ENCODE results near the gene FOXF1. TPM values are rescaled to one million over a fixed set of nuclear protein-coding genes. Genes with fewer than 3 reads are reported as not detected.

Gene FOXF1
- total and polyA plus RNA-seq, 7 experiments from 2014 or later = not detected

GRCh38 chr16:86517652-86518258 is 7.4 kb downstream of the FOXF1 start:
- H3K4me1 Mint-ChIP-seq = peaks cover 0 to 13% (median 8%) of the 10 kb centered on the region in 7 donors
- no peak for DNase-seq
- CTCF ChIA-PET = interaction anchor here (1.0 to 1.3 kb wide), 2 partner anchors 175 to 176 kb away, joined by 4 read pairs; no protein-coding TSS in a partner anchor
- H3K36me3 ChIP-seq (ENCODE audit: control insufficient read depth in 2 of 3, insufficient read depth in 3 of 3, low read length in 3 of 3) = no peaks in the 10 kb centered on the region
- peaks cover 0 to 3% of the 10 kb centered on the region in 2 donors for H3K4me1 ChIP-seq (ENCODE audit: control insufficient read depth in 2 of 2, insufficient read depth in 2 of 2, low read length in 2 of 2)
- H3K9me3 Mint-ChIP-seq = peaks cover 0 to 1% (median 0%) of the 10 kb centered on the region in 11 donors
- H3K27me3 ChIP-seq (ENCODE audit: control insufficient read depth in 2 of 2, insufficient read depth in 2 of 2, low read length in 2 of 2) = peaks cover 0 to 19% of the 10 kb centered on the region in 2 donors
- H3K27ac ChIP-seq (ENCODE audit: low read depth, low read length) = no peak overlapping the region
- peaks cover 0 to 4% (median 0%) of the 10 kb centered on the region in 5 donors for H3K36me3 Mint-ChIP-seq
- peaks cover 51 to 69% (median 68%) of the 10 kb centered on the region in 5 donors for H3K27me3 Mint-ChIP-seq
- no peak for ATAC-seq
- no peak overlapping the region for H3K4me3 Mint-ChIP-seq
- POLR2A ChIA-PET = interaction anchor here (0.6 kb wide), 1 partner anchor 106 kb away, joined by 3 read pairs; no protein-coding TSS in a partner anchor
- no peak overlapping the region for H3K4me3 ChIP-seq (ENCODE audit: low read length)
- no peak overlapping the region for H3K27ac Mint-ChIP-seq
- no peaks in the 10 kb centered on the region for H3K9me3 ChIP-seq (ENCODE audit: control insufficient read depth in 2 of 3, low read length in 3 of 3)
- intact Hi-C loops (cut with micrococcal nuclease) = no loop called here

DNA sequence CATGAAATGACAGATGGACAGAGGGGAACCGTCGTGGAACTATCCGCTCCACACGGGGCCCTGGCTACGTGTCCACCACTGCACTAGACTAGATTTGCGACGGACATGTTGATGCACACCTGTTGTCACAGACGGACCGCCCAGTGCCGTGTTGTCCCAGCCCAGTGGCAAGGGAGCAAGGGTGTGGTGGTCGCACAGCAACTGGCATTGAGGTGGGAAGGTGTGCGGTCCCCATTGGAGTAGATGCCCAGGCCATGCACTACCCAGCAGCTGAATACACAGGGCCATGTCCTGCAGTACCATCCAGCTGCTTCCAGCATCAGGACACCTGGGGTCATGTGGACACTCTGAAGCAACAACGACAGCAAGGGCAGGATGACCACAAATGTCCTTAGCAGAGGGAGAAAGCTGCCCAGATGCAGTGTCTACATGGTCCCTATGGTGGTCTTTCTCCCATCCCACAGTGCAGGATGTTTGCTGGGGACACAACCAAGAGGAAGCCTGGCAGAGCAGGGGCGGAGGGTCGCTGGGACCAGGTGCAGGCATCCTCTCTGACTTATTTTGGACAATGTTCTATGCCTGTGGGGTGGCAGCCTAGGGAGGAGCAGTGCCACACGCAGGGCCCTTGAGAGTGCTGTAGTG is 8.8 kb downstream of the FOXF1 start:
- Histone ChIP-seq H3K27ac (ENCODE audit: low read depth, low read length) (no peak overlapping the region), H3K9me3 (ENCODE audit: control insufficient read depth in 2 of 3, low read length in 3 of 3) (no peaks in the 10 kb centered on the region), H3K27me3 (ENCODE audit: control insufficient read depth in 2 of 2, insufficient read depth in 2 of 2, low read length in 2 of 2) (peaks cover 0 to 15% of the 10 kb centered on the region in 2 donors), H3K4me1 (ENCODE audit: control insufficient read depth in 2 of 2, insufficient read depth in 2 of 2, low read length in 2 of 2) (peaks cover 0 to 3% of the 10 kb centered on the region in 2 donors), H3K36me3 (ENCODE audit: control insufficient read depth in 2 of 3, insufficient read depth in 3 of 3, low read length in 3 of 3) (no peaks in the 10 kb centered on the region), H3K4me3 (ENCODE audit: low read length) (no peak overlapping the region)
- CTCF ChIA-PET = interaction anchor here (0.7 to 1.3 kb wide), 2 partner anchors 37 to 178 kb away, joined by 3 to 4 read pairs; no protein-coding TSS in a partner anchor
- ATAC-seq (no peak), DNase-seq (no peak)
- Mint-ChIP-seq H3K27ac (peak overlapping the region in 1 of 9 donors; percentile 48), H3K27me3 (peaks cover 37 to 56% (median 55%) of the 10 kb centered on the region in 5 donors), H3K9me3 (peaks cover 0 to 3% (median 0%) of the 10 kb centered on the region in 11 donors), H3K36me3 (peaks cover 0 to 4% (median 0%) of the 10 kb centered on the region in 5 donors), H3K4me1 (peaks cover 0 to 9% (median 3%) of the 10 kb centered on the region in 7 donors), H3K4me3 (peak overlapping the region in 3 of 10 donors; percentile 17 to 32 (median 22))
- intact Hi-C loops (cut with micrococcal nuclease) = no loop called here
- POLR2A ChIA-PET = no interaction called here

DNA sequence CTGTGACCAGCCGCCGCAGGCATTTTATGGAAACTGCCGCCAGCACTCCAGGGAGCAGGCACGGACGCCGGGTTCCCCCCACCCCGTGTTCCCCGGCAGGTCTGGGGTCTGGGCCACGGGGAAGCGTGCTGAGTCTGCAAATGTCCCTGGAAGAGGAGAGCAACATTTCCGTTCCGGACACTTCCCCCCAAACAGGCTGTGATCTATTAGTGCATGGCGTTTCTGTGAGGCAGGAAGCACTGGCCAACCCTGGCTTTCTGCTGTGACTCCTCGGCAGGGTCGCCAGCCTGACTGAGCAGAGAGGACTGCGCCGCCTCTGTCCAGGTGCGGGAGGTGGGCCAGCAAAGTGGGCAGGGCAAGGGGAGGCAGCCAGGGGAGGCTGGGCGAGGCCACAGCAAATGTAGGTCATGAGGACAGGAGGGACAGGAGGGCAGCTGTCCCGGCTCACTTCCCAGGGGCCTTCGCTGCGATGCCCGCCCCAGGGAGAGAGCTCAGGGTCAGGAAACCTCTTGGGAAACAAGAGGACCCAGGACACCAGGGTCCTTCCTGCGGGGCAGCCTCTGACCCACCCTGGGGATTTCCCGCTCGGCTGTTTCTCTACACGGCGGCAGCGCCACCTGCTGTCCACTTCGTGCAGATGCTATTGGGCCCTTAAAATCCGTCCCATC is 9.5 kb downstream of the FOXF1 start:
- peaks cover 0 to 15% of the 10 kb centered on the region in 2 donors for H3K27me3 ChIP-seq (ENCODE audit: control insufficient read depth in 2 of 2, insufficient read depth in 2 of 2, low read length in 2 of 2)
- H3K4me1 ChIP-seq (ENCODE audit: control insufficient read depth in 2 of 2, insufficient read depth in 2 of 2, low read length in 2 of 2) = peaks cover 0 to 3% of the 10 kb centered on the region in 2 donors
- ChIA-PET CTCF (interaction anchor here (1.0 kb wide), 1 partner anchor 58 kb away, joined by 4 read pairs; no protein-coding TSS in a partner anchor), POLR2A (no interaction called here)
- DNase-seq (peak in 8 of 9 donors; percentile 22 to 71 (median 30)), ATAC-seq (peak; percentile 78)
- Mint-ChIP-seq H3K4me3 (peak overlapping the region in 7 of 10 donors; percentile 29 to 77 (median 38)), H3K27me3 (peaks cover 31 to 49% (median 49%) of the 10 kb centered on the region in 5 donors), H3K36me3 (peaks cover 0 to 2% (median 0%) of the 10 kb centered on the region in 5 donors), H3K9me3 (peaks cover 0 to 3% (median 0%) of the 10 kb centered on the region in 11 donors), H3K4me1 (peaks cover 0 to 9% (median 3%) of the 10 kb centered on the region in 7 donors), H3K27ac (no peak overlapping the region)
- H3K36me3 ChIP-seq (ENCODE audit: control insufficient read depth in 2 of 3, insufficient read depth in 3 of 3, low read length in 3 of 3) = no peaks in the 10 kb centered on the region
- intact Hi-C loops (cut with micrococcal nuclease) = loop anchor here in 1 of 2 donors (1.0 to 5.0 kb wide), 3 partner anchors 43 to 699 kb away; no protein-coding TSS in a partner anchor
- no peaks in the 10 kb centered on the region for H3K9me3 ChIP-seq (ENCODE audit: control insufficient read depth in 2 of 3, low read length in 3 of 3)
- no peak overlapping the region for H3K27ac ChIP-seq (ENCODE audit: low read depth, low read length)
- H3K4me3 ChIP-seq (ENCODE audit: low read length) = no peak overlapping the region

- H3K36me3 ChIP-seq (ENCODE audit: control insufficient read depth in 2 of 3, insufficient read depth in 3 of 3, low read length in 3 of 3) = no peaks in the 10 kb centered on the region
- H3K27me3 Mint-ChIP-seq = peaks cover 26 to 44% (median 43%) of the 10 kb centered on the region in 5 donors
- H3K27ac ChIP-seq (ENCODE audit: low read depth, low read length) = no peak overlapping the region
- intact Hi-C loops (cut with micrococcal nuclease) = loop anchor here in 1 of 2 donors (1.0 to 5.0 kb wide), 3 partner anchors 42 to 700 kb away; no protein-coding TSS in a partner anchor
- DNase-seq (no peak), ATAC-seq (no peak)
- no peaks in the 10 kb centered on the region for H3K36me3 Mint-ChIP-seq
- no peak overlapping the region for H3K4me3 ChIP-seq (ENCODE audit: low read length)
- H3K27me3 ChIP-seq (ENCODE audit: control insufficient read depth in 2 of 2, insufficient read depth in 2 of 2, low read length in 2 of 2) = peaks cover 0 to 15% of the 10 kb centered on the region in 2 donors
- H3K4me1 Mint-ChIP-seq = peaks cover 0 to 9% (median 3%) of the 10 kb centered on the region in 7 donors
- peak overlapping the region in 3 of 10 donors; percentile 32 to 77 (median 44) for H3K4me3 Mint-ChIP-seq
- ChIA-PET POLR2A (no interaction called here), CTCF (interaction anchor here (1.0 kb wide), 1 partner anchor 59 kb away, joined by 4 read pairs; no protein-coding TSS in a partner anchor)
- H3K27ac Mint-ChIP-seq = no peak overlapping the region
- peaks cover 0 to 3% (median 0%) of the 10 kb centered on the region in 11 donors for H3K9me3 Mint-ChIP-seq
- H3K4me1 ChIP-seq (ENCODE audit: control insufficient read depth in 2 of 2, insufficient read depth in 2 of 2, low read length in 2 of 2) = peaks cover 0 to 3% of the 10 kb centered on the region in 2 donors
- H3K9me3 ChIP-seq (ENCODE audit: control insufficient read depth in 2 of 3, low read length in 3 of 3) = no peaks in the 10 kb centered on the region
Observed at GRCh38 chr16:86520317-86521210, 10.2 kb downstream of the FOXF1 start.

GRCh38 chr16:86521236-86522197 is 11.2 kb downstream of the FOXF1 start:
- Mint-ChIP-seq H3K4me3 (no peak overlapping the region), H3K4me1 (peaks cover 0 to 9% (median 3%) of the 10 kb centered on the region in 7 donors), H3K36me3 (no peaks in the 10 kb centered on the region), H3K27ac (peak overlapping the region in 1 of 9 donors; percentile 19), H3K27me3 (peaks cover 26 to 39% (median 36%) of the 10 kb centered on the region in 5 donors), H3K9me3 (peaks cover 0 to 7% (median 0%) of the 10 kb centered on the region in 11 donors)
- intact Hi-C loops (cut with micrococcal nuclease) = loop anchor here in 1 of 2 donors (2.0 to 5.0 kb wide), 2 partner anchors 41 to 701 kb away; no protein-coding TSS in a partner anchor
- H3K36me3 ChIP-seq (ENCODE audit: control insufficient read depth in 2 of 3, insufficient read depth in 3 of 3, low read length in 3 of 3) = no peaks in the 10 kb centered on the region
- no peak for DNase-seq
- H3K27me3 ChIP-seq (ENCODE audit: control insufficient read depth in 2 of 2, insufficient read depth in 2 of 2, low read length in 2 of 2) = peaks cover 0 to 15% of the 10 kb centered on the region in 2 donors
- ChIA-PET CTCF (no interaction called here), POLR2A (no interaction called here)
- no peak overlapping the region for H3K4me3 ChIP-seq (ENCODE audit: low read length)
- H3K9me3 ChIP-seq (ENCODE audit: control insufficient read depth in 2 of 3, low read length in 3 of 3) = no peaks in the 10 kb centered on the region
- no peak overlapping the region for H3K27ac ChIP-seq (ENCODE audit: low read depth, low read length)
- ATAC-seq = no peak
- H3K4me1 ChIP-seq (ENCODE audit: control insufficient read depth in 2 of 2, insufficient read depth in 2 of 2, low read length in 2 of 2) = peaks cover 0 to 3% of the 10 kb centered on the region in 2 donors

Data from naive thymus-derived CD4-positive, alpha-beta T cell (primary cell).